NCI-H526 treated with DMSO at 0.1 percent for 48 hours (cell line): ENCODE results near the gene MYL1.

Experiments
- DNase-seq: peaks from one replicate; lab custom pipeline; 2025; lab: John Stamatoyannopoulos, UW

Gene MYL1

DNA sequence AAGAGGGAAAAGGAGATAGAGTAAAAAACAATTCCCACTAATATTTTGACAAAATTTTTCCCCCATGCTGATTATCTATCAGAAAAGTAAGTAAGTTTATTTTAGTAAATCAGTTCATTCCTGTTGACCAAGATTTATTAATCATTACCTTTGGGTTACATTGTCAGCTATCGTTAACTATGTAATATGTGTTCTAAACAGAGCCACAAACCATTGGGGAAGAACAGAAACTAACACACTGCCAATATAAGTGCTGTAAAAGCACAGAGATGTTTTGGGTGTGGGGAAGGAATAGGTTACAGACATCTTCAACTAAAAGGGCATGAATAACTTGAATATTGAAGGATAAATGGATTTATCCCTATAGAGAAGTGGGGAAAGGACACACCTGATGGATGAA is 47.3 kb downstream of the MYL1 start:
- DNase-seq, result no peak

DNA sequence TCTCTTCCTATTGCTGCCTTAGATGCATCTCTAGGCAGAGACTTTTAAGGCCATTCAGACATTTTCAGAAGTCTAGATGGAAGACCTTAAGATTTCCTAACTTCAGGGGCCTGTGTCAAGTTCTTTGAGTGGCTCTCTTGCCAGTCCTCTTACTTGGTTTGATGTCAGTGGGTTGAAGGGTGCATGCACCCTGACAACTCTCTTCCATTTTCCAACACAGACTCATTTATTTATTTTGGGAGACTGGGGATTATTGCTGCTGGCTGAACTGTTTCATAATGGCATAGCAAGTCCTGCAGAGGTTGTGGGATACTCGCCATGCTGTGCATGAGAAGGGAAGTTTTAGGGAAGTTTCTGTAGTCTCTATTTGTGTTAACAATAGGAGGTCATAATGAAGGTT is 50.7 kb downstream of the MYL1 start:
- DNase-seq, result no peak

GRCh38 chr2:210263841-210264240 is 51.1 kb downstream of the MYL1 start:
- no peak for DNase-seq

- no peak for DNase-seq
Observed at GRCh38 chr2:210262036-210262435, 52.9 kb downstream of the MYL1 start.

DNA sequence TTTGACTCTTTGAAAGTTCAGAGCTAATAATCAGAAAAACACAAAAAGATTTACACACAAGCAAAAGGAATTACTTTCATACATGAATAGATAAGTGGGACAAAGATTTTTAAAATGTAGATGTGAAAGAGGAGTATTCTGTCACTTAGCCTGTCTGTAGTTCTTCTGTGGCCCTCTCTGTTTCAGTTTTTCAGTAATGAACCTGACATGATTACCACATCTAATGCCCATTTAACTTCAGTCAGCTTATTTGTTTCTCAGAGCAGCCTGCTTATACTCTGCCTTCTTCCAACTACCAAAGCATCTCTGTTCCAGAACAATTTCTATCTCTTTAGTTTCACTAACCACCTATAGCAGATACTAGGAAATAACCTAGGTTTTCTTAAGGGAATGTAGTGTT is 55.3 kb downstream of the MYL1 start:
- DNase-seq, result no peak

DNA sequence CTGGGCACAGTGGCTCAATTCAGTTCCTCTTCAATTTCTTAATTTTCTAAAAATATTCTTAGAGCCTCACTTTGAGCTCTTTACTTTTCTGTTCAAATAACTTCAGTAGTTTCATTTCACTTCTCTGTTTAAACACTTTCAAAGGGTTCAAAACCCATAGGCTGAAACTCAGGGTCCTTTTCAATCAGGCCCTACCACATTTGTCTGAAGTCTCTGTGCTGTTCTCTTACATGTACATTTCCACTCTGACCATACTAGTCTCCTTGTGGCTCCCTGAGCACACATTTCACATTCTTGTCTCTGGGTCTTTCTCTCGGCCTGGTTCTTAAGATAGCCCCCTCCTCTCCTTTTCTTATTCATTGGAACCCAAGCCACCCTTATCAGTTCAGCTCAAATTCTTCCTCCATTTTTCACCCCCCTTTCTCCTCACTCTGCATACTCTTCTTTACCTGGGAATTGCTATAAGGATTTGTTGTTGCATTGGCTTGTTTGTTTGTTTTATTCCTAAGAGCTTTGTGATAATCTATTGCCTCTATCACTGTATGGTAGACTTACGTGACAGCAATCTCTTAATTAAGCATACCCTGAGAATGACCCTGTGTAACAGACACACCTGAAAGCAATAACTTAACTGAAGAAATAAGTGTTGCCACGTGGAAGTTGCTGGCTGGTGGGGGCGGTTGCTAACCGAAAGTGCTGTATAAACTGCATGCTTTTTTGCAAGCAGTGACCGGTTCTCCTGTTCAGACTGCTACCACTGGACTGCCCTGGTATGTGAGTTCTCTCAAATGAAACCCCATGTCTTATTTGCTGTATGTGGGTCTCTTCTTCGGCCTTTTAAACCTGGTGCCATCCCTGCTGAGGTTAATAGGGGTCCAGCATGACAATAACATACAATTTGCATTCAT is 62.0 kb downstream of the MYL1 start:
- DNase-seq, result no peak

- DNase-seq, result no peak
Observed at GRCh38 chr2:210250622-210251021, 64.4 kb downstream of the MYL1 start.
